ENCODE data around the gene MAPK1IP1L. TPM values are rescaled to one million over a fixed set of nuclear protein-coding genes. Genes with fewer than 3 reads are reported as not detected.

Gene MAPK1IP1L
- total and polyA plus RNA-seq, 2 experiments from 2014 or later = 69.9 to 86.2 TPM

DNA sequence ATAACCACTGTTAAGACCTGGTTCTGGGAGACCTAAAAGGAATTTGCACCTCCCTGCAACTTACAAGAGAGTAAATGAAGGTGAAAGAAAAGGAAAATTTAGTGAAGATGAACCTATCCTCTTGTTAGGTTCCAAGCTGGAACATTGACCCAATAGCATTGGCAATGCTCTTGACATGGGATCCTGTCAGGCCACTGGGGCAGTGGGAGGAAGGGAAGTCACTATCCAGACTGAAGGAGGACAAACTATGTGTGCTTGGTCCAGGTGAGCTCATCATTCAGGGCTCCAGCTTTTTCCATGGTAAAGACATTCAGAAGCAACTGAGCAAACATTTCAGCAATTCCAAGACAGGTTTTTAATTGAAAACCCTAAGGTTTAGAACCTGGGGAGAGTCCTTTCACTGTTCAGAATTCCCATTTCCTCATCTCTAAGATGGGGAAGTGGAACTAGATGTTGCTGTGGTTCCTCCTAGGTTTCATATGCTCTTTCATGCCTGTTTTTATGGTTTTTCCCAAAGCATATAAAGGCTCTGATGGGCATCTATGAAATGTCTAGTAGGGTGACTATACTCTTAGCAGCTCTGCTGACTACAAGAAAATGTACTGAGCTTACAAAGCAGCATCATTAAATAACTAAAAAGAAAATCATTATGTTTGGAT lies 33.1 kb downstream of the MAPK1IP1L start:
- Histone ChIP-seq H3K27me3 (no peaks in the 10 kb centered on the region), H2AFZ (no peak overlapping the region), H3K9me2 (replicated peaks; ENCODE audit: insufficient read depth) (no peaks in the 10 kb centered on the region), H4K20me1 (ENCODE audit: insufficient read depth, poor library complexity, severe bottlenecking) (no peaks in the 10 kb centered on the region), H3K27ac (no peak overlapping the region), H3K79me2 (no peaks in the 10 kb centered on the region), H3K9me3 (ENCODE audit: low read depth) (no peaks in the 10 kb centered on the region), H3K4me2 (no peak overlapping the region), H3K36me3 (replicated peaks; ENCODE audit: insufficient read depth, low read depth) (no peaks in the 10 kb centered on the region), H3K4me3 (no peak overlapping the region), H3K4me1 (ENCODE audit: insufficient read depth) (no peaks in the 10 kb centered on the region)
- no peak for TF ChIP-seq EZH2 (IDR thresholded peaks at IDR 0.05; ENCODE audit: borderline replicate concordance)
- DNase-seq (ENCODE audit: low spot score) = no peak

DNA sequence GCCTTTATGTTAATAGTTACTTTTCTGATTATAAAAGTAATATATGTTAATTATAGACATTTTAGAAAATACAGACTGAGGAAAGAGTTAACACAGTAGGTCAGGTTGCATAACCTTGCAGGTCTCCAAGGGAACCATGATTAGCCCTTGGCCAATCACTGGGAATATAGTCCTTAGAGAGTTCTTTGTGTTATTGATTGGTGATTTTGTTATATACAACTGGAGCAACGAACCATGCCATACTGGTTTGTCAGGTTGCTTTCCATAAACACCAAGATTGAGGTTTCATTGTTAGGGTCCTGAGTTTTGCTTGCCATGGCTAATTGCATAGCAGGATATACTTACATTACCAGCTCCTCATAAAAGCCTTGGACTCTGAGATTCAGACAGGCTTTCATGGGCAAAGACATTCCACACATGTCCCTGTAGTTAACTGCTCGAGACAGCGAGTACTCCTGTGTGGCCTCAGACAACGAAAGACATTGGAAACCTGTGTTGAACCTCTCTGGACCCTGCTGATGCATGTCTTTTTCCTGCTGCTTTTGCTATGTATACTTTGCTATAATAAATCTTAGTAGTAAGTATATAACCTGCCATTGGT lies 33.7 kb downstream of the MAPK1IP1L start:
- WGBS (ENCODE audit: low lambda C conversion rate, missing lambda C conversion rate) = 36% methylated on average over 4 of the region's 4 CpGs
- Histone ChIP-seq H3K36me3 (replicated peaks; ENCODE audit: insufficient read depth, low read depth) (no peaks in the 10 kb centered on the region), H3K27ac (peak overlapping the region; percentile 8), H3K4me3 (no peak overlapping the region), H3K27me3 (no peaks in the 10 kb centered on the region), H2AFZ (no peak overlapping the region), H4K20me1 (ENCODE audit: insufficient read depth, poor library complexity, severe bottlenecking) (no peaks in the 10 kb centered on the region), H3K4me2 (peak overlapping the region; percentile 5), H3K9me3 (ENCODE audit: low read depth) (no peaks in the 10 kb centered on the region), H3K79me2 (no peaks in the 10 kb centered on the region), H3K9me2 (replicated peaks; ENCODE audit: insufficient read depth) (no peaks in the 10 kb centered on the region), H3K4me1 (ENCODE audit: insufficient read depth) (no peaks in the 10 kb centered on the region)
- DNase-seq (ENCODE audit: low spot score) = no peak
- TF ChIP-seq, protein P1, sequence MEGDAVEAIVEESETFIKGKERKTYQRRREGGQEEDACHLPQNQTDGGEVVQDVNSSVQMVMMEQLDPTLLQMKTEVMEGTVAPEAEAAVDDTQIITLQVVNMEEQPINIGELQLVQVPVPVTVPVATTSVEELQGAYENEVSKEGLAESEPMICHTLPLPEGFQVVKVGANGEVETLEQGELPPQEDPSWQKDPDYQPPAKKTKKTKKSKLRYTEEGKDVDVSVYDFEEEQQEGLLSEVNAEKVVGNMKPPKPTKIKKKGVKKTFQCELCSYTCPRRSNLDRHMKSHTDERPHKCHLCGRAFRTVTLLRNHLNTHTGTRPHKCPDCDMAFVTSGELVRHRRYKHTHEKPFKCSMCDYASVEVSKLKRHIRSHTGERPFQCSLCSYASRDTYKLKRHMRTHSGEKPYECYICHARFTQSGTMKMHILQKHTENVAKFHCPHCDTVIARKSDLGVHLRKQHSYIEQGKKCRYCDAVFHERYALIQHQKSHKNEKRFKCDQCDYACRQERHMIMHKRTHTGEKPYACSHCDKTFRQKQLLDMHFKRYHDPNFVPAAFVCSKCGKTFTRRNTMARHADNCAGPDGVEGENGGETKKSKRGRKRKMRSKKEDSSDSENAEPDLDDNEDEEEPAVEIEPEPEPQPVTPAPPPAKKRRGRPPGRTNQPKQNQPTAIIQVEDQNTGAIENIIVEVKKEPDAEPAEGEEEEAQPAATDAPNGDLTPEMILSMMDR (IDR thresholded peaks at IDR 0.05; ENCODE audit: poor library complexity) = no peak
- no peak for TF ChIP-seq EZH2phosphoT487 (IDR thresholded peaks at IDR 0.05; ENCODE audit: low read depth, severe bottlenecking, unreplicated experiment)
- TF ChIP-seq EZH2 (IDR thresholded peaks at IDR 0.05; ENCODE audit: borderline replicate concordance) = no peak

DNA sequence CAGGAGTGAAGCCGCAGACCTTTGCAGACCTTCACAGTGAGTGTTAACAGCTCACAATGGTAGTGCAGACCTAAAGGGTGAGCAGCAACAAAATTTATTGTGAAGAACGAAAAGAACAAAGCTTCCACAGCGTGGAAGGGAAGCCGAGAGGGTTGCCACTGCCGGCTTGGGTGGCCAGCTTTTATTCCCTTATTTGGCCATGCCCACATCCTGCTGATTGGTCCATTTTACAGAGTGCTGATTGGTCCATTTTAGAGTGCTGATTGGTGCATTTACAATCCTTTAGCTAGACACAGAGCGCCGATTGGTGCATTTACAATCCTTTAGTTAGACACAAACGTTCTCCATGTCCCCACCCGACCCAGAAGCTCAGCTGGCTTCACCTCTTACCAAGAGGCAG lies 35.5 kb downstream of the MAPK1IP1L start:
- Histone ChIP-seq H3K79me2 (no peaks in the 10 kb centered on the region), H3K27ac (no peak overlapping the region), H3K27me3 (no peaks in the 10 kb centered on the region), H3K4me3 (no peak overlapping the region), H3K36me3 (replicated peaks; ENCODE audit: insufficient read depth, low read depth) (no peaks in the 10 kb centered on the region), H3K4me2 (no peak overlapping the region), H3K9me2 (replicated peaks; ENCODE audit: insufficient read depth) (no peaks in the 10 kb centered on the region), H3K9me3 (ENCODE audit: low read depth) (no peaks in the 10 kb centered on the region), H2AFZ (no peak overlapping the region), H3K4me1 (ENCODE audit: insufficient read depth) (peaks cover 8% of the 10 kb centered on the region), H4K20me1 (ENCODE audit: insufficient read depth, poor library complexity, severe bottlenecking) (no peaks in the 10 kb centered on the region)
- 95% methylated on average over 9 of the region's 9 CpGs for WGBS (ENCODE audit: low lambda C conversion rate, missing lambda C conversion rate)
- TF ChIP-seq EZH2phosphoT487 (IDR thresholded peaks at IDR 0.05; ENCODE audit: low read depth, severe bottlenecking, unreplicated experiment) = no peak
- TF ChIP-seq EZH2 (IDR thresholded peaks at IDR 0.05; ENCODE audit: borderline replicate concordance) = no peak
- TF ChIP-seq, protein P1 (IDR thresholded peaks at IDR 0.05; ENCODE audit: poor library complexity) = no peak
- no peak for DNase-seq (ENCODE audit: low spot score)

DNA sequence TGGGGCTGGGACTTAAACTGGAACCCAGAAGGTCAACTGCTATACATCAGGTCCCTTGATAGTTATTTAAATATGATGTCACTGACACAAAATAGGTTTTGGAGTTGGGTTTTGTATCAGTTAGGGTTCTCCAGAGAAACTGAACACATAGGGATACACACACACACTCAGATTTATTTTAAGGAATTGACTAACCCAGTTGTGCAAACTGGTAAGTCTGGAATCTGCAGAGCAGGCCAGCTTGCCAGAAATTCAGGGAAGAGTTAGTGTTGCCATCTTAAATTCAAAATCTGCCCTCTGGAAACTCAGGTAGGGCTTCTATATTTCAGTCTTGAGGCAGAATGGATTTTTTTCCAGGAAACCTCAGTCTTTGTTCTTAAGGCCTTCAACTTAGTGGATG lies 36.9 kb downstream of the MAPK1IP1L start:
- Histone ChIP-seq H3K79me2 (no peaks in the 10 kb centered on the region), H3K4me2 (no peak overlapping the region), H3K27ac (no peak overlapping the region), H3K9me3 (ENCODE audit: low read depth) (no peaks in the 10 kb centered on the region), H3K36me3 (replicated peaks; ENCODE audit: insufficient read depth, low read depth) (no peaks in the 10 kb centered on the region), H4K20me1 (ENCODE audit: insufficient read depth, poor library complexity, severe bottlenecking) (no peaks in the 10 kb centered on the region), H3K4me1 (ENCODE audit: insufficient read depth) (peaks cover 17% of the 10 kb centered on the region), H3K9me2 (replicated peaks; ENCODE audit: insufficient read depth) (no peaks in the 10 kb centered on the region), H3K4me3 (no peak overlapping the region), H3K27me3 (no peaks in the 10 kb centered on the region), H2AFZ (no peak overlapping the region)
- TF ChIP-seq EZH2 (IDR thresholded peaks at IDR 0.05; ENCODE audit: borderline replicate concordance) (no peak), EZH2phosphoT487 (IDR thresholded peaks at IDR 0.05; ENCODE audit: low read depth, severe bottlenecking, unreplicated experiment) (no peak)
- TF ChIP-seq, protein P1 (IDR thresholded peaks at IDR 0.05; ENCODE audit: poor library complexity) = no peak
- no peak for DNase-seq (ENCODE audit: low spot score)
